ENCODE data around the gene FCAMR. TPM values are rescaled to one million over a fixed set of nuclear protein-coding genes. Genes with fewer than 3 reads are reported as not detected.
"Not testable (repeated sequence)": the region's sequence is repeated elsewhere in the genome, so short reads cannot be mapped to it uniquely, and the experiment has no call there.

The FCAMR gene
- total RNA-seq, 1 donor from 2014 or later: not detected

DNA sequence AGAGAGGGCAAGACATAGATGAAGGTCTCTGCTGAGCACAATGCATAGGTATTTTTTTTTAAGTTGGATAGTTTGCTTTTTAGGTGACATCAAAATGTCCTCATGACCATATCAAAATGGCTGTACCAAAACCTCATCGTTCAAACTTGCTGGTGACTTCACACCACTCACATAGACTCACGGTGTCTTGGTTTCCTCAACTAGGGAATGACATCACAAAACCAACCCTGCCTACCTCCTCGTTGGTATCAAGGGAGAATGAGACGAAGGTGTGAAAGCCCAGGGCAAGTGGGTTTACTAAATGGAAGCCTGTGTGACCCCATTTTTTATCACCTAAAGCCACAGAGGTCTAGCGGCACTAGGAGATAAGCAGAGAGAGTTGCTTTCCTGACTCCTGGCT, 25.6 kb downstream of the FCAMR start:
- ATAC-seq (ENCODE audit: poor library complexity) (no peak), DNase-seq (no peak)
- intact Hi-C loops (cut with DNase I): no loop called here

- no peak for DNase-seq
- intact Hi-C loops (cut with DNase I): no loop called here
- peak; percentile 38 for ATAC-seq (ENCODE audit: poor library complexity)
These were observed 28.4 kb downstream of the FCAMR start for GRCh38 chr1:206941766-206942418.

DNA sequence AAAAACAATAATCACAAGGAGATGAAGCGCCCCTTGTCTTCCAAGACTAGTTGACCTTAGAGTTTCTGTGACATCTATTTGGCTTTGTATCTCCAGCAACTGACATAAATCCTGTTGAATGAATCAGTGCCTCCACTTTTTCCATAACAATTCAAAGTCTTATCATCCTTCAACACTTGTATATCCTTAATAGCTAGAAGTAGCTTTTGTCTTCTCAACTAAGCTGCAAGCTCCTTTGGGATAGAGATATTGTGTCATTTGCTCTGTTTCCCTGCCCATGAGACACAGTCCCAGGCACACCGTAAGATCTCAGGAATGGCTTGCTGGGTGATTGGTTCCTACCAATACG, 29.7 kb downstream of the FCAMR start:
- ATAC-seq (ENCODE audit: poor library complexity): no peak
- DNase-seq: no peak
- intact Hi-C loops (cut with DNase I): no loop called here

GRCh38 chr1:206939841-206940587, 30.2 kb downstream of the FCAMR start:
- intact Hi-C loops (cut with DNase I): no loop called here
- ATAC-seq (ENCODE audit: poor library complexity): no peak
- no peak for DNase-seq

- DNase-seq (no peak), ATAC-seq (ENCODE audit: poor library complexity) (no peak)
- intact Hi-C loops (cut with DNase I): no loop called here
These were observed 31.1 kb downstream of the FCAMR start for GRCh38 chr1:206939131-206939530.

DNA sequence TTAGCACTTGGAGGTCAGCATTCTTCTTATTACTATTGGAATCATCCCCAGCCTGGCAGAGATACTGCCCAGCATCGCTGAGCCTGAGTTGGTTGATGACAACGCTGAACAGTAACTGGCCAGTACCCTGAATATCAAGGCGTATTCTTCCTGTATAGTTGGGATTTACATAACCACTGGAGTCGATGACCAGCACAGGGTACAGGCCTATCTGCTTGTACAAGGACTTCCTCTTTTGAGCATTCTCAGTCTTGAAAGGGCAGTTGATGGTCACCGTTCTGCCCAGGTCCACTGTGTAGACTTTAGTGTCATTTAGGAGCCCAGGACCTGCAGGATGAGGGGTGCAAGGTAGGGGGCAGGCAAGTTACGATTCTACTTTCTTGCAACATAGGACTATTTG, 32.8 kb downstream of the FCAMR start:
- DNase-seq (no peak), ATAC-seq (ENCODE audit: poor library complexity) (peak; percentile 49)
- intact Hi-C loops (cut with DNase I): no loop called here

DNA sequence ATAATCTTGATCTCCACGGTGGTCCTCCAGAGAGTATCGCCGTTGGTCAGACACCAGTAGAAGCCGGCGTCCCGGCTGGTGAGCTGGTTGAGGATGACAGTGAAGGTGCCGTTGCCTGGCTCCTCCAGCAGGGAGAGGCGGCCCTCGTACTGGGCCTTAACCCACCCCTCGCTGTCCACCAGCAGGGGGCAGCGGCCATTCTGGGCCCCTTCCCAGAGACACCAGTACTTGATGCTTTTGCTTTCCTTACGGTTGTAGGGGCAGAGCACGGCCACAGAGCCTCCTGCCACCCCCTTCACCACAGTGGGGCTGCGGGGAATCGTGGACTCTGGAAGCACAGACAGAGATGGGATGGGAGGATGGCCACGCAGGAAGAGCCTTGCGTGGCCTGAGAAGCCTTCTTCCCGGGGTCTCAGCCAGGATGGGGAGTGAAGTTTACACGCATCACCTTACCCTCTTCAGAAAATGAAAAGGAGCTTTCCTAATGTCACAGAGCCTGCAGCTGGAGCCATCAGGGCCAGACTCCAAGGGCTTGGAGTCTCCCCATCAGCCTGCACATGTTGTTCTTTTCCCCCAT, 34.7 kb downstream of the FCAMR start:
- intact Hi-C loops (cut with DNase I): no loop called here
- DNase-seq (no peak), ATAC-seq (ENCODE audit: poor library complexity) (no peak)

DNA sequence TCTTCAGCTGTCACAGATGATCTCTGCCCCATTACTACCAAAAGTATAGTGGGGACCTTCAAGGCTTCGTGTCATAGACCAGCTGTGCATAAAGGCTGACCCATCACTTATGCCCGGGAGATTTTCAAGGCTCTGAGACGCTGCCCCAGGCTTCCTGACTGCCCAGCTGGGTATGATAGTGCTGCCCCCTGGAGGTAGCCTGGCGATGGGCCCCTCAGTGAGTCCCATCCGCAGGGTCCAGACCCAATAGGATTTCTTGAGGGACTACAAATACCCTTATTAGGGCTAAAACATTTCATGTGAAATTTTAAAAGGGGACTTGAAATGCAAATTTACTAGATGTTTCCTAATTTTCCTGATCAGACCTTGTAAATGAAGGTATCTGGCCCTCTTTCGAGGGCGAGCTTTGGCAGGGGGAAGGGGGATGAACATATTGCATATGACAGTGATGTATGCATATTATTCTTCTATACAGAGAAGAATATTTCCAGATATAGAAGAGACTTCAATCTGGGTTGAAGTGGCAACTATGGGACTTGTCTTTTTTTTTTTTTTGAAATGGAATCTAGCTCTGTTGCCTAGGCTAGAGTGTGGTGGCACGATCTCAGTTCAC, 36.8 kb downstream of the FCAMR start:
- intact Hi-C loops (cut with DNase I): no loop called here
- ATAC-seq (ENCODE audit: poor library complexity) (peak; percentile 50), DNase-seq (peak; percentile 63)

DNA sequence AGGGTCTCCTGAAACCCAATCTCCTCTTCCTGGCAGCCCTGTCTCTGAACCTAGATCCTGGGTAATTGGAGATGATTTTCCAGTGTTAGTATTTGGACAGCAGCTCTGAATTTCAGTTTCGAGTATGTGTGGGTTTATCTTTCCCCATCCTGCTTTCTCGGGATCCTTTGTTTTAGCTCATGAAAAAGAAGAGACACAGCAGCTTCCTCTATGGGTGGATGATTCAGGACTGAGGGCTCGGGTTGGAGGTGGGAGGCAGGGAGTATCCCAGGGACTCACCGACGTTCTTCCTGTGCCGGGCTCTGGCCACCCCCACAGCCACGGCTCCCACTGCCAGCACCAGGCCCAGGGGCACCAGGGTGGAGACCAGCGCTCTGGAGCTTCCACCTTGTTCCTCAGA, 38.1 kb downstream of the FCAMR start:
- intact Hi-C loops (cut with DNase I): no loop called here
- DNase-seq (no peak), ATAC-seq (ENCODE audit: poor library complexity) (no peak)

DNA sequence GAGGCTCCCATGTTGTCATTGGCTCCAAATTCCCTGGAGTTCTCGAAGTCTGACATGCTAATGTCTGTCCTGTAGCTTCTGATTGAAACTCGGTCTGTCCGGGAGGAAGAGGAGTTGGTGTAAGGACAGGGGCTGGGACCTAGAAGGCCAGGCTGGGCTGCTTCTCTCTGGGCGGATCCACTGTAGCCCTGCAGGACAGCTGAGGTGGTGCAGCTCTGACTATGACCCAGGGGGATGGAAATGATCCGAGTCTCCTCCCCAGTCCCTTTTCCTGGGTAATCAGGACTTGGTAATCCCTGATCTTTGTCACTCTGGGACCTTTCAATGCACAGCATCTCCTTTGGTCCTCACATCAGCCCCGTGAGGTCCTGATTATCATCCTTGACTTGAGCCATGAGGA, 38.6 kb downstream of the FCAMR start:
- intact Hi-C loops (cut with DNase I): no loop called here
- ATAC-seq (ENCODE audit: poor library complexity) (no peak), DNase-seq (no peak)

DNA sequence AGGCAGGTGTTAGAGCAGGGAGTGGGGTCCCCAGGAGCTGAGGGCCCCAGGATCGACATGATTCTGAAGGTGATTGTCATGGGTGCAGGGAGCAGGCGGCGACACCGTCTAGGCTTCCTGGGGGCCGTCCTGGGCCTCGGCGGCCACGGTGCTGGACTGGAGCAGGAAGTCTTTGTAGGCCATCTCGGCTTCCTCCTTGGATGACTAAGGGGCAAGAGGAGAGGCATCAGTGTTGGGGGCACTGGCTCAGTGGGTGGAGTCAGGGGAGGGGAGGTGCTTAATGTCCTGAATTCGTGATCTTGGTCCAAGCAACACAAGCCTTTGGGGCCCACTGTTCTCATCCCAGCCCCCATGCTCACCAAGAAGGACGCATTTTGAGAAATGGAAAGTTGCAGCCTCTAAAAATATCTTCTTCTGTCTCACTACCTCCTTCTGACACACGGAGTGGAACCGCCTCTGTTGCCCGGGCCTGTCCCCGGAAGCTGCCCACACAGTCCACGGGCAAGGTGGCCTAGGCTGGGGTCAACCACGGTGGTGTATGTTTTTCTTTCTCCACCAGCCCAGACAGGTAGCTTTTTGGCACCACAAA, 40.0 kb downstream of the FCAMR start:
- intact Hi-C loops (cut with DNase I): no loop called here
- ATAC-seq (ENCODE audit: poor library complexity) (no peak), DNase-seq (no peak)

DNA sequence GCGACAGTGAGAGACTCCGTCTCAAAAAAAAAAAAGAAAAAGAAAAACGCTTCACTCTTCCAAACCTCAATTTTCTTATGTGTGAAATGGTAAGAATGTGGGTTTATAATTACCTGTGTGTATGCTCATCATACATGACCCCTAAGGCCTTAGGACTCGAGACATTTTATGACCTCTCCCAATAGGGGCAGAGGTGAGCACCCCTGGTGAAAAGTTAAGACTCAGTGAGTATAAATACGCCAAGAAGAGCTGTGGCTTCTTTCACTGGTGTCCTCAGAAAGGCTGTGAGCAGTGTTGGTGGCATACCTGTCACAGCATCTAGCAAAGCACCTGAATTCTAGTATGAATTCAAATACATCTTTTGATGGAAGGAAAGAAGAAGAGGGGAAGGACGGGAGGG, 40.7 kb downstream of the FCAMR start:
- DNase-seq (no peak), ATAC-seq (ENCODE audit: poor library complexity) (no peak)
- intact Hi-C loops (cut with DNase I): no loop called here

- peak; percentile 36 for ATAC-seq (ENCODE audit: poor library complexity)
- DNase-seq: no peak
- intact Hi-C loops (cut with DNase I): no loop called here
These were observed 44.0 kb downstream of the FCAMR start for GRCh38 chr1:206926286-206926685.

GRCh38 chr1:206925106-206925736, 45.0 kb downstream of the FCAMR start:
- ATAC-seq (ENCODE audit: poor library complexity) (peak; percentile 68), DNase-seq (peak; percentile 68)
- intact Hi-C loops (cut with DNase I): no loop called here

GRCh38 chr1:206924592-206925105, 45.6 kb downstream of the FCAMR start:
- ATAC-seq (ENCODE audit: poor library complexity) (no peak), DNase-seq (no peak)
- intact Hi-C loops (cut with DNase I): no loop called here

DNA sequence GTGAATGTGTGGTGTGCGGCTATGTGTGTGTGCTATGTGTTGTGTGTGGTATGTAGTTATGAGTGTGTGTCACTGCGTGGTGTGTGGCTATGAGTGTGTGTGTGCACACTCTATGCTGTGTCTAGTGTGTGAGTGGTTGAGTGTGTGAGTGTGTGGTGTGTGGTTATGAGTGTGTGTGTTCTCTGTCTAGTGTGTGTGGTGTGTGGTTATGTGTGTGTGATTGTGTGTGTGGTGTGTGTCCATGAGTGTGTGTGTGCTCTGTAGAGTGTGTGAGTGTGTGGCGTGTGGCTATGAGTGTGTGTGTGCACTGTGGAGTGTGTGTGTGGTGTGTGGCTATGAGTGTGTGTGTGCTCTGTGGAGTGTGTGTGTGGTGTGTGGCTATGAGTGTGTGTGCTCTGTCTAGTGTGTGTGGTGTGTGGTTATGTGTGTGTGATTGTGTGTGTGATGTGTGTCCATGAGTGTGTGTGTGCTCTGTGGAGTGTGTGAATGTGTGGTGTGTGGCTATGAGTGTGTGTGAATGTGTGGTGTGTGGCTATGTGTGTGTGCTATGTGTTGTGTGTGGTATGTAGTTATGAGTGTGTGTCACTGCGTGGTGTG, 46.2 kb downstream of the FCAMR start:
- DNase-seq; intact Hi-C loops (cut with DNase I): not testable (repeated sequence)
- ATAC-seq (ENCODE audit: poor library complexity): peak; percentile 14

DNA sequence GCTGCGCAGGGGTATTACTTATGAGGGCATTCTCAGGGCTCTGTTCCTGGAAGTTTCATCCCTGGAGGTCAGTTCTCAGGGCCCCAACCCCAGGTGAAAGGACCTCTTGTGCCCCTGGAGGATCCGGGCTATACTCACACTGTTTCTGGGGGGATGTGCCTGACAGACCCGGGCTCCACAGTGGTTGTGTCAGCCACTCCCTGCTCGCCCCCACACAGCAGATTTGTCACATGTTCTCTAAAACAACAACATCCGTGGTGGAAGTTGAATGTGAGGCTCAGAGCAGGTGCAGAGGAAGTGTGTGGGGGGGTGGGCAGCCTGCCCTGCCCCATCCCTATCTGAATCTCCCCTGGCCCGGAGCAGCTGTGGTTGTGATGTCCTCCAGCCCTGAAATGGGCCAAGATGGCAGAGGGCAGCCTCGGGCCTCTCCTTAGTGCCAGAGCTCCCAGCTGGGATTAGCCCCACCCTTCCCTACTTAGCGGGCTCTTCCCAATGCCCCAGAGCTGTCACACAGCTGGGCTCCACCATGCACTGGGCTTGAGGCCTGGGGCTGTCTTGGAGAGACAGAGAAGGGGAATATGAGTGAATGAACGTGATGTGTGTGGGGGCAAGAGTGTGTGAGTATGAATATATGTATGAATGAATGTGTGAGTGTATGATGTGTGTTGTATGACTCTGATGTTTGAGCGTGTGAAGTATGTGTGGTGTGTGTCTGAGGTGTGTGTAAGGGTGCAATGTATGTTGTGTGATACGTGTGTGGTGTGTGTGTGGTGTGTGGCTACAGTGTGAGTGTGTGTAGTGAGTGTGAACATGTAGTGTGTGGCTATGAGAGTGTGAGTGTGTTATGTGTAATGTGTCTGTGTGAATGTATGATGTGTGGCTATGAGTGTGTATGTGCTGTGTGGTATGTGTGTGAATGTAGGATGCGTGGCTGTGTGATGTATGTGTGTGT, 47.0 kb downstream of the FCAMR start:
- intact Hi-C loops (cut with DNase I): no loop called here

More for the DNA sequence above, 47.0 kb downstream of the FCAMR start:
- DNase-seq (no peak), ATAC-seq (ENCODE audit: poor library complexity) (no peak)
